Effector memory CD4-positive, alpha-beta T cell (primary cell): Measurements from ENCODE around the gene LRRTM2.
"Not testable (repeated sequence)": the region's sequence is repeated elsewhere in the genome, so short reads cannot be mapped to it uniquely, and the experiment has no call there.

Source experiments
- DNase-seq, 3 donors: peaks; one replicate each; pipeline ENCODE4 v3.0.0-alpha.2; 2020
- H3K27ac ChIP-seq: 2 replicates; pipeline ENCODE4 v1.7.0; 2013; ENCODE audit warnings: mild to moderate bottlenecking, low read length, moderate library complexity; ENCODE audit not compliant: insufficient read depth, poor library complexity, severe bottlenecking
- H3K27me3 ChIP-seq: replicated peaks from 2 replicates; pipeline ENCODE4 v1.7.0; 2013; ENCODE audit warnings: mild to moderate bottlenecking, low read length; ENCODE audit not compliant: insufficient read depth, control insufficient read depth, poor library complexity, severe bottlenecking
- H3K36me3 ChIP-seq: 2 replicates; pipeline ENCODE4 v1.7.0; 2013; ENCODE audit warnings: mild to moderate bottlenecking, low read length, moderate library complexity; ENCODE audit not compliant: control insufficient read depth, insufficient read depth
- H3K4me1 ChIP-seq: 2 replicates; pipeline ENCODE4 v1.7.0; 2013; ENCODE audit warnings: low read length, mild to moderate bottlenecking; ENCODE audit not compliant: control insufficient read depth, insufficient read depth, poor library complexity, severe bottlenecking
- H3K4me3 ChIP-seq: 2 replicates; pipeline ENCODE4 v1.7.0; 2013; ENCODE audit warnings: low read length, low read depth, mild to moderate bottlenecking; ENCODE audit not compliant: insufficient read depth, poor library complexity, severe bottlenecking
- H3K9me3 ChIP-seq: 2 replicates; pipeline ENCODE4 v1.7.0; 2013; ENCODE audit warnings: mild to moderate bottlenecking, low read length, moderate library complexity; ENCODE audit not compliant: control insufficient read depth
- total RNA-seq, 3 donors: gene quantifications; one replicate each; lab custom pipeline; 2026; lab: John Stamatoyannopoulos, UW

LRRTM2 gene, protein sequence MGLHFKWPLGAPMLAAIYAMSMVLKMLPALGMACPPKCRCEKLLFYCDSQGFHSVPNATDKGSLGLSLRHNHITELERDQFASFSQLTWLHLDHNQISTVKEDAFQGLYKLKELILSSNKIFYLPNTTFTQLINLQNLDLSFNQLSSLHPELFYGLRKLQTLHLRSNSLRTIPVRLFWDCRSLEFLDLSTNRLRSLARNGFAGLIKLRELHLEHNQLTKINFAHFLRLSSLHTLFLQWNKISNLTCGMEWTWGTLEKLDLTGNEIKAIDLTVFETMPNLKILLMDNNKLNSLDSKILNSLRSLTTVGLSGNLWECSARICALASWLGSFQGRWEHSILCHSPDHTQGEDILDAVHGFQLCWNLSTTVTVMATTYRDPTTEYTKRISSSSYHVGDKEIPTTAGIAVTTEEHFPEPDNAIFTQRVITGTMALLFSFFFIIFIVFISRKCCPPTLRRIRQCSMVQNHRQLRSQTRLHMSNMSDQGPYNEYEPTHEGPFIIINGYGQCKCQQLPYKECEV
- 0 to 0.09 (median 0) reads per million in 3 donors for total RNA-seq

DNA sequence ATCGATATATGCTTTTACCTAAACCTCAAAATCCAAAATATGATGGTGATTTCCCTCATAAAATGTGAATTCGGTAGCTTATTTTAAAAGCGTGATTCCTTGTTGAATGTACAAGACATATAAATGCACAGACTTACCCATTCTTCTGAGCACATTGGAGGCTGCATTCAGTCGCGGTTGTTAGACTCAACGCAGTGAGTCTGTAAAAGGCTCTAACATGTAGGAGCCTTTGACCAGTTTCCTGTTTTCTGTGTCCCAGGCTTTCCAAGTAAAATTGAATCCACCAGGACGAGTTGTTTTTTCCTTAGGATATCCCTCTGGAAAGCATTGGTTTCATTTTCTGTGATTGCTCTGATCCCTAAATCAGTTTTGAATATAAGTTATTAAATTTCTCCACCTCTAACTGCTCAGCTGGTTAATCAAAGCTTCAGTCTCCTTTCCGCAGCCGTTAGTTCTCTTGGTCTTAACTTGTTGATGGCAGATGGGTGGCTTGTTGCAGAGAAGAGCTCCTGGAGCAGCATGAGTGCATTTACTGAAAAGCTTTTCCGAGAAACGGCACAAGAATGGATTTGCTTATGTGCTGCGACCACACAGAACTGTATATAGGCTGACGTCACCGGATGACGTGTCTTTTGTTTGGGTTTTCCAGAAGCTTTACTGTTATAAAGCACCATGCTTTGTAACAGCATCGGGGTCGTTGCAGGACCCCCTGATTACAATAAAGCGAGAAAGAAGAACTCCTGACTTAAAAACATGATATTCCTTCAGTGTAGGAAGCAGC, at the start of gene LRRTM2:
Gene LRRTM2 (minus strand): TSS at position 565 of the 781 bp plus-strand sequence. CDS start 424 bp downstream, at position 141.
- H3K9me3 ChIP-seq = no peaks in the 10 kb centered on the region
- H3K27me3 ChIP-seq = no peaks in the 10 kb centered on the region
- H3K27ac ChIP-seq = no peak within 1 kb of the TSS
- no peaks in the 10 kb centered on the region for H3K36me3 ChIP-seq
- H3K4me1 ChIP-seq = no peaks in the 10 kb centered on the region
- no peak within 1 kb of the TSS for H3K4me3 ChIP-seq
- DNase-seq = no peak

DNA sequence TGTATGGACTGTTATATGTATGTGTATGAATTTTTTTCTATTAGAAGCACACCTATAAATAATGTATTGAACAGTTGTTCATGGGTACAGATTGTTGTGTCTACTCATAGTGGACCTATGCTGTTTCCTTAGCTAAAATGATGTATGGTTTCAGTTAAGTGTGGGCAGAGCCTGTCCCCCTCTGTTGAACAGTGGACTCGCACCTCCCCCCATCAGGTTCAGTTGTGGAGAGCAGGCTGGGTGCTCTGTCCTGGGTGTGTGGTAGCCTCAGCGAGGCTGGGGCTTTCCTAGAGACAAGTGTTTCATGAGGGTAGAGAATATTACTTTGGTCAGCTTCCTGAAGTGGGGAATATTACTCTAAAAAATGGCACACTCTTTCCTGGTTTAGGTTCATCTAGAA, 47.4 kb upstream of the LRRTM2 start:
- Histone ChIP-seq H3K4me1 (no peaks in the 10 kb centered on the region), H3K27ac (no peak overlapping the region), H3K36me3 (peaks cover 14% of the 10 kb centered on the region), H3K9me3 (no peaks in the 10 kb centered on the region), H3K4me3 (no peak overlapping the region), H3K27me3 (no peaks in the 10 kb centered on the region)
- no peak for DNase-seq

DNA sequence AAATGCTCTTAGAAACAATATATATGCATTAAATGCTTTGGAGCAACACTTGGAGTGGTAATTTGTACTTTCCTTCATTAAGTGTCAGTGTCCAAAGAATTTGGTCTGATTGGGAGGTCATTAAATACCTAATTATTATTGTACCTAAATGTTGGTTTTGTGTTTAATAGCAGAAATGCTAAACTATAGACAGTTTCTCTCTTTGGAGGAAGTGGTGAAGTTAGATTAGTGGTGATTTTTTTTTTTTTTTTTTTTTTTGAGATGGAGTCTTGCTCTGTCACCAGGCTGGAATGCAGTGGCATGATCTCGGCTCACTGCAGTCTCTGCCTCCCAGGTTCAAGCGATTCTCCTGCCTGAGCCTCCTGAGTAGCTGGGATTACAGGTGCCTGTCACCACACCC, 46.2 kb upstream of the LRRTM2 start:
- H3K9me3 ChIP-seq, H3K27me3 ChIP-seq, H3K27ac ChIP-seq, DNase-seq, H3K4me3 ChIP-seq, H3K4me1 ChIP-seq: not testable (repeated sequence)
- H3K36me3 ChIP-seq = peaks cover 14% of the 10 kb centered on the region

DNA sequence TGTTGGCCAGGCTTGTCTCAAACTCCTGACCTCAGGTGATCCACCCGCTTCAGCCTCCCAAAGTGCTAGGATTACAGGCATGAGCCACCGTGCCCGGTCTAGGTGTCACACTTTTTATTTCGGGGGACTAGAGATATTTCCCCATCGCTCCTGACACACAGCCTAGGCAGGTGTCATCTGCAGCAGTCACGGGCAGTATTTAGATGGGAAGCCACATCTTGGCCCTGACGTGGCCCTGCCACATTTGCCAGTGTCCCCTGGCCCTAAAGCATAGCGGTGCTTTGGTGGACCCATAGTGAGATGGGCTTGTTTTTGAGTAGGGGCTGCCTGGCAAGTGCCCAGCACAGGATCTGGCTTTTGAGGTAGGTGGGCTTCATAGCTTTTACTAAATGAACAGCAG, 45.0 kb upstream of the LRRTM2 start:
- Histone ChIP-seq H3K27me3 (no peaks in the 10 kb centered on the region), H3K36me3 (peaks cover 3% of the 10 kb centered on the region), H3K9me3 (no peaks in the 10 kb centered on the region), H3K27ac (no peak overlapping the region), H3K4me1 (no peaks in the 10 kb centered on the region), H3K4me3 (no peak overlapping the region)
- no peak for DNase-seq

DNA sequence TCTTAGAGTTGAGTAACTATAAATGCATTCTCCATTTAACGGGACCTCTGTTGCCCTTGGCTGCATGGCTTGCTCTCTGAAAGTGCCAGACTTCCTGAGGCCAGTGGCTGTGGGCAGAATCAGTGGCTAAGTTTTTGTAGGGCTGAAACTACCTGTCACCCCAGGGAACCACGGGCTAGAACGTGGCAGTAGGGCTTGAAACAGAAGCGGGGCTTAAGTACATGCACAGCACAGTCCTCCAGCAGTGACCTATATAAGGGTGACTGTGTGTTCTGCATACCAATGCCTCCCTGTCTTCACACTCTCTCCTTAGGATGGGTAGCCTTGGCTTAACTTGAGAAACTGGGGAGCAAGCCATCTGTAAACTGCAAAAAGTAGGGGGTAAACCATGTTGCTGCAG, 43.6 kb upstream of the LRRTM2 start:
- H3K36me3 ChIP-seq = no peaks in the 10 kb centered on the region
- no peaks in the 10 kb centered on the region for H3K9me3 ChIP-seq
- H3K4me3 ChIP-seq = no peak overlapping the region
- no peaks in the 10 kb centered on the region for H3K27me3 ChIP-seq
- H3K4me1 ChIP-seq = no peaks in the 10 kb centered on the region
- DNase-seq = no peak
- H3K27ac ChIP-seq = no peak overlapping the region

DNA sequence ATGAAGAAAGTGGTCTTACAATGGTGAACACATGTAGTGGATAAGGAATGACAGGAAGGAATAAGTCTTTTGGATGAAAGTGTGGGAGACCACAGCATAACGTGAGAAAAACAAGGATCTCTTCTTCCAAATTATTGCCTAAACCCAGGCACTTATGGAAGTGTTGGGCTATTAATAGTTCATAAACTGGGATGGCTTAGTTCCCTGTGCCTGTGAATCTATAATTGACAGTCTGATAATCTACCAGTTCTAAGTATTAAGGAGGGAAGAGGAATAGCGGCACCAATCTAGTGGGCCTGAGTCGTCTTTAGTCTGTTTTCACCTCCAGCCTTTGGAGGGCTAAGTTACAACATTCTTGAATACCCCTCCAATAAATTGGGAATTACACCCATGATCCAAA, 39.2 kb upstream of the LRRTM2 start:
- Histone ChIP-seq H3K4me3 (no peak overlapping the region), H3K36me3 (no peaks in the 10 kb centered on the region), H3K27ac (no peak overlapping the region), H3K9me3 (no peaks in the 10 kb centered on the region), H3K4me1 (no peaks in the 10 kb centered on the region), H3K27me3 (no peaks in the 10 kb centered on the region)
- no peak for DNase-seq

DNA sequence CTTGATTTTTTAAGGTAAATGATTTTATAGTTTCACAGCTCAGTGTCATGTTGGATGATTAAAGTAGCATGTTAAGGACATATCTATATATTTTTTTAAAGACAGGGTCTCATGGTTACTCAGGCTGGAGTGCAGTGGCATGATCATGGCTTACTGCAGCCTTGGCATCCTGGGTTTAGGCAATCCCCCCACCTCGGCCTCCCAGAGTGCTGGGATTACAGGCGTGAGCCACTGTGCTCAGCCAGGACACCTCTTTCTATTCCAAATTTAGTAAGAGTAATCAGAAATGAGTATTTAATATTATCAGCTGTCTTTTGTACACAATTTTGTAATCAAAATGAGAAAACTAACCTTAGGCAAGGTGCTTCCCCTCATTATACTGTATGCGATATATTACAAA, 38.6 kb upstream of the LRRTM2 start:
- Histone ChIP-seq H3K9me3 (no peaks in the 10 kb centered on the region), H3K27ac (no peak overlapping the region), H3K4me1 (no peaks in the 10 kb centered on the region), H3K4me3 (no peak overlapping the region), H3K27me3 (no peaks in the 10 kb centered on the region), H3K36me3 (no peaks in the 10 kb centered on the region)
- DNase-seq = no peak

DNA sequence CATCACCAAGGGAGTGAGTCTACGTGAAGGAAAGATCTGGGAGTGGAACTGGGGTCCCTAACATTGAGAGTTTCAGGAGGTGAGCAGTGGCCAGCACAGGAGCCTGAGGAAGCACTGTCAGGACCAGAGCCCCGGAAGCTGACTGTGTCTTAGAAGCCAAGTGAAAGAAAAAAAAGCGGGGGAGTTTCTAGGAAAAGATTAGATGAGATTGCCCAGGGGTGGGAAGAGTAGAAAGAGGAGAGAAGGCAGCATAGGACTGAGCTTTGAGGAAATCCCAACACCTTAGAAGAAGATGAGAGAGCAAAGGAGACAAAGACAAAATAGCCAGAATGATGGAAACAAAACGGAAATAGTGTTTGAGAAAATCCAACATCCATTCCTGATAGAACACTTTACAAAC, 37.0 kb upstream of the LRRTM2 start:
- H3K36me3 ChIP-seq = no peaks in the 10 kb centered on the region
- no peaks in the 10 kb centered on the region for H3K9me3 ChIP-seq
- no peak overlapping the region for H3K4me3 ChIP-seq
- H3K27ac ChIP-seq = no peak overlapping the region
- no peak for DNase-seq
- H3K27me3 ChIP-seq = no peaks in the 10 kb centered on the region
- H3K4me1 ChIP-seq = no peaks in the 10 kb centered on the region

DNA sequence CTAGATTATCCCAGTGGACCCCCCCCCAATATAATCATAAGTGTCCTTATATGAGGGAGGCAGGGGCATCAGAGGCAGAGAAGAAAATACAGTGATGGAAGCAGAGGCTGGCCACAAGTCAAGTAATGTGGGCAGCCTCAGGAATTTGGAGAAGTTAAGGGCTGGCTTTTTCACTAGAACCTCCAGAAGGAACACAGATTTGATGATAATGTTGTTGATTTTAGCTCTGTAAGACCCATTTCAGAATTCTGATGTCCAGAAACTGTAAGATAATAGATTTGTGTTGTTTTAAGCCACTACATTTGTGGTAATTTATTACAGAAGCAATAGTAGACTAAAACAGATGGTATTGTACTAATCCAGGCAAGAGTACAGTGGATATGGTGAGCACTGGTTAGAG, 36.3 kb upstream of the LRRTM2 start:
- no peaks in the 10 kb centered on the region for H3K9me3 ChIP-seq
- H3K27me3 ChIP-seq = no peaks in the 10 kb centered on the region
- H3K4me1 ChIP-seq = no peaks in the 10 kb centered on the region
- no peak overlapping the region for H3K4me3 ChIP-seq
- no peak for DNase-seq
- H3K27ac ChIP-seq = no peak overlapping the region
- no peaks in the 10 kb centered on the region for H3K36me3 ChIP-seq
